Testis (tissue), 2 donors: ENCODE measurements around the gene PTCSC3.

Experiments
- CTCF ChIP-seq, 3 experiments: fragments of 450-650 bp in 2 of 3; fragments of 200-600 bp in 1 of 3; sonication (generic) in 1 of 3; IDR thresholded peaks; one replicate each; pipeline ENCODE4 v1.5.1; 2016 to 2019; ENCODE audit warnings: antibody characterized with exemption in 3 of 3, mild to moderate bottlenecking in 2 of 3, moderate library complexity in 1 of 3
- POLR2A ChIP-seq: fragments of 450-650 bp; IDR thresholded peaks from one replicate; pipeline ENCODE4 v1.6.1; 2017; ENCODE audit warnings: antibody characterized with exemption, mild to moderate bottlenecking, moderate library complexity

GRCh38 chr14:36198378-36198777 lies 21.9 kb upstream of the PTCSC3 start:
- TF ChIP-seq POLR2A (no peak), CTCF (IDR thresholded peaks at IDR 0.05) (no peak)
